GM18858 (cell line): Measurements from ENCODE around the gene ALDH7A1.
A peak's percentile ranks its signal among the peaks of the same experiment; 100 is the strongest.
"Not testable (repeated sequence)": the region's sequence is repeated elsewhere in the genome, so short reads cannot be mapped to it uniquely, and the experiment has no call there.

Experiments
- ATAC-seq: cut with Tn5 transposase; IDR thresholded peaks from one replicate; pipeline ENCODE4 v1.9.1; 2021; ENCODE audit not compliant: unreplicated experiment

ALDH7A1 gene

GRCh38 chr5:126594748-126595485 is at the start of gene ALDH7A1:
Gene ALDH7A1, minus strand, starts transcription at chr5:126595219. Its CDS starts 21 bp downstream, at chr5:126595198.
- peak; percentile 59 for ATAC-seq

- no peak for ATAC-seq
Observed at GRCh38 chr5:126641387-126641786, 46.4 kb upstream of the ALDH7A1 start.

GRCh38 chr5:126640866-126641265 is 45.8 kb upstream of the ALDH7A1 start:
- ATAC-seq, result no peak

- ATAC-seq, result no peak
Observed at GRCh38 chr5:126636956-126637355, 41.9 kb upstream of the ALDH7A1 start.

- ATAC-seq, result no peak
Observed at GRCh38 chr5:126635585-126635984, 40.6 kb upstream of the ALDH7A1 start.

GRCh38 chr5:126633552-126633951 is 38.5 kb upstream of the ALDH7A1 start:
- no peak for ATAC-seq

GRCh38 chr5:126631920-126632319 is 36.9 kb upstream of the ALDH7A1 start:
- no peak for ATAC-seq

- no peak for ATAC-seq
Observed at GRCh38 chr5:126628102-126628501, 33.1 kb upstream of the ALDH7A1 start.

- no peak for ATAC-seq
Observed at GRCh38 chr5:126624534-126624933, 29.5 kb upstream of the ALDH7A1 start.

- no peak for ATAC-seq
Observed at GRCh38 chr5:126619781-126620180, 24.8 kb upstream of the ALDH7A1 start.

GRCh38 chr5:126617603-126618002 is 22.6 kb upstream of the ALDH7A1 start:
- not testable (repeated sequence) for ATAC-seq

- ATAC-seq, result peak; percentile 96
Observed at GRCh38 chr5:126615286-126615685, 20.3 kb upstream of the ALDH7A1 start.

- no peak for ATAC-seq
Observed at GRCh38 chr5:126613941-126614592, 19.0 kb upstream of the ALDH7A1 start.

- ATAC-seq, result no peak
Observed at GRCh38 chr5:126610616-126611015, 15.6 kb upstream of the ALDH7A1 start.

- no peak for ATAC-seq
Observed at GRCh38 chr5:126610160-126610559, 15.1 kb upstream of the ALDH7A1 start.

- no peak for ATAC-seq
Observed at GRCh38 chr5:126605525-126605924, 10.5 kb upstream of the ALDH7A1 start.

GRCh38 chr5:126603402-126603991 is 8.5 kb upstream of the ALDH7A1 start:
- ATAC-seq, result no peak

- ATAC-seq, result peak; percentile 88
Observed at GRCh38 chr5:126600631-126601511, 5.9 kb upstream of the ALDH7A1 start, which contains the start of gene PHAX. Gene PHAX, plus strand, starts transcription at chr5:126600947. Its CDS starts 16 bp downstream, at chr5:126600963.

- not testable (repeated sequence) for ATAC-seq
Observed at GRCh38 chr5:126599971-126600630, 5.1 kb upstream of the ALDH7A1 start.

- no peak for ATAC-seq
Observed at GRCh38 chr5:126599499-126599898, 4.5 kb upstream of the ALDH7A1 start.
